Sigmoid colon (tissue), 7 donors: ENCODE data around the gene MTOR. TPM values are rescaled to one million over a fixed set of nuclear protein-coding genes. Genes with fewer than 3 reads are reported as not detected.
"Not testable (repeated sequence)": the region's sequence is repeated elsewhere in the genome, so short reads cannot be mapped to it uniquely, and the experiment has no call there.

Source experiments
- DNase-seq: peaks from one replicate; pipeline ENCODE4 v3.0.0-alpha.2; 2019
- H3K27ac ChIP-seq, 4 donors: fragments of 200-600 bp; sonication (generic); one replicate each; pipeline ENCODE4 v1.5.1; 2016 to 2019; ENCODE audit warnings: mild to moderate bottlenecking in 1 of 4
- H3K27me3 ChIP-seq, 3 donors: fragments of 200-600 bp; sonication (generic); one replicate each; pipeline ENCODE4 v1.5.1; 2019; ENCODE audit warnings: mild to moderate bottlenecking in 1 of 3
- H3K36me3 ChIP-seq, 4 donors: fragments of 200-600 bp; sonication (generic); one replicate each; pipeline ENCODE4 v1.5.1; 2016 to 2019
- H3K4me1 ChIP-seq, 4 donors: fragments of 200-600 bp; sonication (generic); one replicate each; pipeline ENCODE4 v1.5.1; 2017 to 2019
- H3K4me3 ChIP-seq, 4 donors: fragments of 200-600 bp; sonication (generic); one replicate each; pipeline ENCODE4 v1.5.1; 2017 to 2019; ENCODE audit warnings: mild to moderate bottlenecking in 2 of 4, moderate library complexity in 1 of 4
- H3K9me3 ChIP-seq, 4 donors: fragments of 200-600 bp in 3 of 4; sonication (generic) in 3 of 4; one replicate each; pipeline versions ENCODE4 v1.5.1 to v1.6.1; 2013 to 2019
- EP300 ChIP-seq, 4 donors: sonication (generic); formaldehyde crosslinking; IDR thresholded peaks; one replicate each; pipeline ENCODE4 v1.6.1; 2017; ENCODE audit warnings: antibody characterized with exemption in 4 of 4
- POLR2A ChIP-seq, 2 donors: fragments of 450-650 bp; IDR thresholded peaks; one replicate each; pipeline ENCODE4 v1.6.1; 2016; ENCODE audit warnings: antibody characterized with exemption in 2 of 2, mild to moderate bottlenecking in 2 of 2, moderate library complexity in 2 of 2
- POLR2AphosphoS5 ChIP-seq, 4 donors: sonication (generic); formaldehyde crosslinking; IDR thresholded peaks; one replicate each; pipeline ENCODE4 v1.6.1; 2017; ENCODE audit warnings: antibody characterized with exemption in 4 of 4
- WGBS, 2 donors: extraction: QIAGEN DNeasy Blood & Tissue Kit; methylation state at CpG; one replicate each; pipeline ENCODE4 v1.1.7; 2013; 5-methylcytosine and 5-hydroxymethylcytosine counted together
- intact Hi-C: fragments of 100-400 bp; cut with DNase I; formaldehyde crosslinking; loops from one replicate; pipeline ENCODE4 v1.15.1; 2023
- polyA plus RNA-seq, 3 donors: library from polyadenylated mRNA; stranded (reverse); fragments of 200-250 nt; gene quantifications; one replicate each; pipeline ENCODE4 v1.2.3, GENCODE V29; 2013
- total RNA-seq, 4 donors: library from RNA; depleted of rRNA; stranded (reverse); fragments of >200 nt; gene quantifications; one replicate each; pipeline ENCODE4 v1.1.0, GENCODE V29; 2016
- TF ChIP-seq, protein P1 (sequence below), 4 experiments: fragments of 450-650 bp in 3 of 4; fragments of 200-600 bp in 1 of 4; IDR thresholded peaks; one replicate each; pipeline ENCODE4 v1.5.1; 2016 to 2019; ENCODE audit warnings: antibody characterized with exemption in 4 of 4, mild to moderate bottlenecking in 3 of 4, moderate library complexity in 2 of 4
- donor health status: healthy with polysubstance abuse.
- donor health status: Bipolar disorder and iron deficiency.
- donor health status: healthy.

Gene MTOR
- total RNA-seq (10 to 100 TPM; 22.8 to 38.1 (median 30.0) TPM), polyA plus RNA-seq (10 to 100 TPM in 2 of 3 donors, 1 to 10 TPM in 1; 7.6 to 25.7 (median 10.2) TPM)

- H3K4me3 ChIP-seq = peak within 1 kb of the TSS; percentile 72 to 97 (median 91)
- H3K27me3 ChIP-seq = no peaks in the 10 kb centered on the region
- DNase-seq = peak; percentile 100
- H3K36me3 ChIP-seq = peaks cover 8 to 24% (median 17%) of the 10 kb centered on the region in 4 donors
- peak within 1 kb of the TSS; percentile 79 to 85 (median 84) for H3K27ac ChIP-seq
- H3K9me3 ChIP-seq = no peaks in the 10 kb centered on the region
- TF ChIP-seq POLR2AphosphoS5 (IDR thresholded peaks at IDR 0.05) (peak; percentile 42 to 91 (median 72)), POLR2A (IDR thresholded peaks at IDR 0.05) (peak; percentile 55 to 62), EP300 (IDR thresholded peaks at IDR 0.05) (no peak)
- TF ChIP-seq, protein P1, sequence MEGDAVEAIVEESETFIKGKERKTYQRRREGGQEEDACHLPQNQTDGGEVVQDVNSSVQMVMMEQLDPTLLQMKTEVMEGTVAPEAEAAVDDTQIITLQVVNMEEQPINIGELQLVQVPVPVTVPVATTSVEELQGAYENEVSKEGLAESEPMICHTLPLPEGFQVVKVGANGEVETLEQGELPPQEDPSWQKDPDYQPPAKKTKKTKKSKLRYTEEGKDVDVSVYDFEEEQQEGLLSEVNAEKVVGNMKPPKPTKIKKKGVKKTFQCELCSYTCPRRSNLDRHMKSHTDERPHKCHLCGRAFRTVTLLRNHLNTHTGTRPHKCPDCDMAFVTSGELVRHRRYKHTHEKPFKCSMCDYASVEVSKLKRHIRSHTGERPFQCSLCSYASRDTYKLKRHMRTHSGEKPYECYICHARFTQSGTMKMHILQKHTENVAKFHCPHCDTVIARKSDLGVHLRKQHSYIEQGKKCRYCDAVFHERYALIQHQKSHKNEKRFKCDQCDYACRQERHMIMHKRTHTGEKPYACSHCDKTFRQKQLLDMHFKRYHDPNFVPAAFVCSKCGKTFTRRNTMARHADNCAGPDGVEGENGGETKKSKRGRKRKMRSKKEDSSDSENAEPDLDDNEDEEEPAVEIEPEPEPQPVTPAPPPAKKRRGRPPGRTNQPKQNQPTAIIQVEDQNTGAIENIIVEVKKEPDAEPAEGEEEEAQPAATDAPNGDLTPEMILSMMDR (IDR thresholded peaks at IDR 0.05) = no peak
- WGBS, 2 donors = 0 to 1% methylated on average over 60 of the region's 60 CpGs
- intact Hi-C loops = no loop called here
- H3K4me1 ChIP-seq = peaks cover 0 to 18% (median 15%) of the 10 kb centered on the region in 4 donors
Measured at GRCh38 chr1:11262171-11263049, at the start of gene MTOR. MTOR (minus strand) TSS chr1:11262551; CDS start chr1:11259409, 3,142 bp downstream.

DNA sequence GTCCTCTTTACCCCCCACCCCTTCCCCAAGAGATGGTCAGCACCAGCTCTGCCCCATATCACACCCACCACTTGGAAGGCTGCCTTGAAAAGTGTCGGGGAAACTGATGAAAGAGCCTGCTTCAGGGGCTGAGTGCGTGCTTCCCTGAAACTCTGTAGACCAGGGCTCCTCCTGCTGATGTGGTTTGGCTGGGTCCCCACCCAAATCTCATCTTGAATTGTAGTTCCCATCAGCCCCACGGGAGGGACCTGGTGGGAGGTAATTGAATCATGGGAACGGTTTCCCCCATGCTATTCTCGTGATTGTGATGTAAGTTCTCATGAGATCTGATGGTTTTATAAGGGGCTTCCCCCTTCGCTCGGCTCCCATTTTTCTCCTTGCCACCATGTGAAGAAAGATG is 47.0 kb upstream of the MTOR start:
- Histone ChIP-seq H3K4me1 (no peaks in the 10 kb centered on the region), H3K36me3 (no peaks in the 10 kb centered on the region), H3K4me3 (no peak overlapping the region), H3K27me3 (no peaks in the 10 kb centered on the region), H3K9me3 (no peaks in the 10 kb centered on the region), H3K27ac (no peak overlapping the region)
- intact Hi-C loops = no loop called here
- TF ChIP-seq POLR2AphosphoS5 (IDR thresholded peaks at IDR 0.05) (no peak), POLR2A (IDR thresholded peaks at IDR 0.05) (no peak), EP300 (IDR thresholded peaks at IDR 0.05) (no peak)
- TF ChIP-seq, protein P1 (IDR thresholded peaks at IDR 0.05) = no peak
- no peak for DNase-seq
- 88% methylated on average over 7 of the region's 7 CpGs for WGBS, 2 donors

- no peak overlapping the region for H3K4me3 ChIP-seq
- H3K4me1 ChIP-seq = no peaks in the 10 kb centered on the region
- no peaks in the 10 kb centered on the region for H3K36me3 ChIP-seq
- TF ChIP-seq, protein P1 (IDR thresholded peaks at IDR 0.05) = no peak
- TF ChIP-seq EP300 (IDR thresholded peaks at IDR 0.05) (no peak), POLR2A (IDR thresholded peaks at IDR 0.05) (no peak), POLR2AphosphoS5 (IDR thresholded peaks at IDR 0.05) (no peak)
- 71 to 83% methylated on average over 6 of the region's 6 CpGs for WGBS, 2 donors
- DNase-seq = no peak
- intact Hi-C loops = no loop called here
- H3K9me3 ChIP-seq = no peaks in the 10 kb centered on the region
- H3K27me3 ChIP-seq = no peaks in the 10 kb centered on the region
- H3K27ac ChIP-seq = no peak overlapping the region
Measured at GRCh38 chr1:11308699-11309224, 46.4 kb upstream of the MTOR start.

DNA sequence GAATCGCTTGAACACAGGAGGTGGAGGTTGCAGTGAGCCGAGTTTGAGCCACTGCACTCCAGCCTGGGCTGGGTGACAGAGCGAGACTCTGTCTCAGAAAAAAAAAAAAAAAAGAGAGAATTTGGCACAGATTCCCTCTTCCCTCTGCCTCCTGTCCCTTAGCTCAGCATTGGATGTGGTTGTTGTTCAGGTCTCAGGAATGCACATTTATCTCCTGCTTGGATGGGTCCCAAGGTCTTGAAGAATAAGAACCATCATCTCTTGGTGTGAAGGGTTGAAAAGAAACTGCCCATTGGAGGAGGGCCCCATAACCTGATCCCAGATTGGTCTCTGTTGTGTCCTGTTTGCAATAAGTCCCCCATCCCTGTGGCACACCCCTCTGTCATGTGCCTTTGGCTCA is 45.5 kb upstream of the MTOR start:
- no peaks in the 10 kb centered on the region for H3K36me3 ChIP-seq
- no peak for TF ChIP-seq POLR2AphosphoS5 (IDR thresholded peaks at IDR 0.05)
- no peak for TF ChIP-seq EP300 (IDR thresholded peaks at IDR 0.05)
- TF ChIP-seq, protein P1 (IDR thresholded peaks at IDR 0.05) = no peak
- no peak for TF ChIP-seq POLR2A (IDR thresholded peaks at IDR 0.05)
- intact Hi-C loops = no loop called here
- no peak overlapping the region for H3K27ac ChIP-seq
- H3K9me3 ChIP-seq = no peaks in the 10 kb centered on the region
- H3K4me1 ChIP-seq = no peaks in the 10 kb centered on the region
- WGBS, 2 donors = 84 to 86% methylated on average over 3 of the region's 3 CpGs
- no peaks in the 10 kb centered on the region for H3K27me3 ChIP-seq
- no peak for DNase-seq
- H3K4me3 ChIP-seq = no peak overlapping the region

GRCh38 chr1:11305516-11305915 is 43.2 kb upstream of the MTOR start:
- H3K27me3 ChIP-seq, intact Hi-C loops, DNase-seq, H3K4me1 ChIP-seq, H3K36me3 ChIP-seq, H3K4me3 ChIP-seq, H3K9me3 ChIP-seq, H3K27ac ChIP-seq: not testable (repeated sequence)
- 91 to 92% methylated on average over 29 of the region's 29 CpGs for WGBS, 2 donors
